Measurements from ENCODE around the gene RAB18. TPM values are rescaled to one million over a fixed set of nuclear protein-coding genes. Genes with fewer than 3 reads are reported as not detected.

Gene RAB18
- total and polyA plus RNA-seq, 9 of the 15 experiments (the other 6 are each of a cell fraction or from before 2014, with no cell fraction given): 10.5 to 46.3 (median 32.5) TPM

DNA sequence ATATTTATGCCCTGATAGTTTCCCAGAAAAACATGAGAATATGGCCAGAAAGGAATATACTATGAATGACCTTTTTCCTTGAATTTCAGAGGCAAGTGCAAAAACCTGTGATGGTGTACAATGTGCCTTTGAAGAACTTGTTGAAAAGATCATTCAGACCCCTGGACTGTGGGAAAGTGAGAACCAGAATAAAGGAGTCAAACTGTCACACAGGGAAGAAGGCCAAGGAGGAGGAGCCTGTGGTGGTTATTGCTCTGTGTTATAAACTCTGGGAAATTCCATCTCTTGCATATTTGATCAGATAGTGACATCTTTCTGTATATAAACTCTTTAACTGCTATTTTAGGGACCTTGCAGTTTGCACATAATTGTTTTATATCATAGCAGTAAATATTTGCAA lies 33.7 kb downstream of the RAB18 start:
- Histone ChIP-seq H3K79me2 (ENCODE audit: control insufficient read depth, insufficient read depth, low read length) (peaks cover 2% of the 10 kb centered on the region; the same call in 1 of the 3 replicates), H3K27ac (ENCODE audit: extremely low read depth, low read depth, low read length) (no peak overlapping the region), H3K4me3 (no peak overlapping the region), H3K9me3 (replicated peaks; ENCODE audit: control insufficient read depth, insufficient read depth, low read depth, low read length) (no peaks in the 10 kb centered on the region), H3K9me1 (ENCODE audit: control insufficient read depth, insufficient read depth, low read length) (no peaks in the 10 kb centered on the region), H3K27me3 (ENCODE audit: control insufficient read depth in 2 of 2, insufficient read depth in 2 of 2, low read length in 2 of 2) (no peaks in the 10 kb centered on the region), H3K4me1 (replicated peaks in 1 of 2; ENCODE audit: control insufficient read depth in 2 of 2, insufficient read depth in 2 of 2, low read length in 2 of 2) (peaks cover 0 to 2% of the 10 kb centered on the region in 2 experiments; a peak in 2 of 5 replicates), H4K20me1 (replicated peaks; ENCODE audit: control insufficient read depth, insufficient read depth, low read length) (no peaks in the 10 kb centered on the region), H3K9ac (ENCODE audit: insufficient read depth in 1 of 2, low read depth in 2 of 2, low read length in 2 of 2) (no peak overlapping the region), H2AFZ (ENCODE audit: low read depth, low read length) (no peak overlapping the region), H3K4me2 (ENCODE audit: insufficient read depth, low read length) (no peak overlapping the region), H3K36me3 (ENCODE audit: control insufficient read depth, insufficient read depth, low read length) (peaks cover 73% of the 10 kb centered on the region)
- TF ChIP-seq MEF2D (tag; conservative IDR thresholded peaks at IDR 0.05; ENCODE audit: low read depth) (no peak), SRSF1 (IDR thresholded peaks at IDR 0.05; ENCODE audit: low read depth, low read length) (no peak)
- FAIRE-seq: no peak
- intact Hi-C loops (cut with micrococcal nuclease) (no loop called here), in situ Hi-C loops (cut with MboI) (no loop called here)
- ChIA-PET POLR2A (no interaction called here), CTCF (ENCODE audit: low intra/inter-chr PET ratio) (no interaction called here)
- ATAC-seq: no peak
- BruUV-seq (replicated peaks): no TSS peak
- DNase-seq (ENCODE audit: extremely low read depth in 1 of 4, low spot score in 3 of 4): no peak

DNA sequence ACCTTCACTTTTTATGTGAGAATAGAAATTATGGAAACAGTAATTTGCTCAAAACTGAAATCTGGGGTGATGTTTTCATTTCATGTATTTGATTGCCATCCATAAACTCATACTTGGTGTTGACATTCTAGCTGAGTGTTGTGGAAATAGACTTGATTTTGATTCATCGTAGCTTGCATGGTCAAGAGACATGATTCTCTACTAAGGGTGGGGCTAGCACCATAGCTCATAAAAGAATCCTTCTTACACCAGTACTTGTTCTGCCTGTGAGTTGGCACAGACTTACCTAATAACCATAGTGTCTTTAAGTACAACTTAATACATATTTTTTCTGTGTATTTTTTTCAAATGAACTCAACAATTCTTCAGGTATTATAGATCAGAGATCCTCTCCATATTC lies 36.6 kb downstream of the RAB18 start:
- no peaks in the 10 kb centered on the region for H3K79me2 ChIP-seq (ENCODE audit: control insufficient read depth, insufficient read depth, low read length)
- no peak overlapping the region for H3K4me3 ChIP-seq
- H3K9me3 ChIP-seq (replicated peaks; ENCODE audit: control insufficient read depth, insufficient read depth, low read depth, low read length): no peaks in the 10 kb centered on the region; the same call in 1 of the 2 replicates
- H3K36me3 ChIP-seq (ENCODE audit: control insufficient read depth, insufficient read depth, low read length): peaks cover 54% of the 10 kb centered on the region; the same call in 2 of the 3 replicates
- H2AFZ ChIP-seq (ENCODE audit: low read depth, low read length): no peak overlapping the region
- H3K27ac ChIP-seq (ENCODE audit: extremely low read depth, low read depth, low read length): no peak overlapping the region
- no peak overlapping the region for H3K4me2 ChIP-seq (ENCODE audit: insufficient read depth, low read length)
- no peaks in the 10 kb centered on the region for H4K20me1 ChIP-seq (replicated peaks; ENCODE audit: control insufficient read depth, insufficient read depth, low read length)
- H3K9ac ChIP-seq (ENCODE audit: insufficient read depth in 1 of 2, low read depth in 2 of 2, low read length in 2 of 2): no peak overlapping the region
- in situ Hi-C loops (cut with MboI) (no loop called here), intact Hi-C loops (cut with micrococcal nuclease) (no loop called here)
- BruUV-seq (replicated peaks): no TSS peak
- ChIA-PET POLR2A (interaction anchor here (1.4 kb wide), 2 partner anchors 12 to 15 kb away, joined by 3 read pairs; no protein-coding TSS in a partner anchor), CTCF (ENCODE audit: low intra/inter-chr PET ratio) (no interaction called here)
- no peaks in the 10 kb centered on the region for H3K9me1 ChIP-seq (ENCODE audit: control insufficient read depth, insufficient read depth, low read length)
- WGBS (ENCODE audit: insufficient coverage, low coverage, missing lambda C conversion rate): 86% methylated on average over 1 of the region's 1 CpG
- ATAC-seq: no peak
- FAIRE-seq: no peak
- no peaks in the 10 kb centered on the region for H3K27me3 ChIP-seq (ENCODE audit: control insufficient read depth in 2 of 2, insufficient read depth in 2 of 2, low read length in 2 of 2)
- peaks cover 0 to 2% of the 10 kb centered on the region in 2 experiments; a peak in 2 of 5 replicates for H3K4me1 ChIP-seq (replicated peaks in 1 of 2; ENCODE audit: control insufficient read depth in 2 of 2, insufficient read depth in 2 of 2, low read length in 2 of 2)
- DNase-seq (ENCODE audit: extremely low read depth in 1 of 4, low spot score in 3 of 4): no peak
- TF ChIP-seq EP300 (IDR thresholded peaks at IDR 0.05; ENCODE audit: low read length) (no peak), CHD2 (IDR thresholded peaks at IDR 0.05; ENCODE audit: low read depth, low read length) (no peak), ZNF217 (CRISPR knock-in tag; IDR thresholded peaks at IDR 0.05) (no peak), WHSC1 (IDR thresholded peaks at IDR 0.05; ENCODE audit: low read length) (no peak), MCM3 (IDR thresholded peaks at IDR 0.05) (no peak), ZNF165 (CRISPR knock-in tag; IDR thresholded peaks at IDR 0.05; ENCODE audit: borderline replicate concordance) (no peak), ZNF445 (CRISPR knock-in tag; IDR thresholded peaks at IDR 0.05; ENCODE audit: low read depth) (no peak), MAZ (CRISPR knock-in tag; conservative IDR thresholded peaks at IDR 0.05 in 1 of 2, IDR thresholded peaks at IDR 0.05 in 1 of 2) (no peak), ADNP (tag; IDR thresholded peaks at IDR 0.05) (no peak), ZNF780A (CRISPR knock-in tag; IDR thresholded peaks at IDR 0.05) (no peak), DDX20 (tag; IDR thresholded peaks at IDR 0.05; ENCODE audit: low read depth) (no peak)
- TF ChIP-seq, protein P1, sequence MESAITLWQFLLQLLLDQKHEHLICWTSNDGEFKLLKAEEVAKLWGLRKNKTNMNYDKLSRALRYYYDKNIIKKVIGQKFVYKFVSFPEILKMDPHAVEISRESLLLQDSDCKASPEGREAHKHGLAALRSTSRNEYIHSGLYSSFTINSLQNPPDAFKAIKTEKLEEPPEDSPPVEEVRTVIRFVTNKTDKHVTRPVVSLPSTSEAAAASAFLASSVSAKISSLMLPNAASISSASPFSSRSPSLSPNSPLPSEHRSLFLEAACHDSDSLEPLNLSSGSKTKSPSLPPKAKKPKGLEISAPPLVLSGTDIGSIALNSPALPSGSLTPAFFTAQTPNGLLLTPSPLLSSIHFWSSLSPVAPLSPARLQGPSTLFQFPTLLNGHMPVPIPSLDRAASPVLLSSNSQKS (CRISPR knock-in tag; IDR thresholded peaks at IDR 0.05): no peak
- TF ChIP-seq, protein P2, sequence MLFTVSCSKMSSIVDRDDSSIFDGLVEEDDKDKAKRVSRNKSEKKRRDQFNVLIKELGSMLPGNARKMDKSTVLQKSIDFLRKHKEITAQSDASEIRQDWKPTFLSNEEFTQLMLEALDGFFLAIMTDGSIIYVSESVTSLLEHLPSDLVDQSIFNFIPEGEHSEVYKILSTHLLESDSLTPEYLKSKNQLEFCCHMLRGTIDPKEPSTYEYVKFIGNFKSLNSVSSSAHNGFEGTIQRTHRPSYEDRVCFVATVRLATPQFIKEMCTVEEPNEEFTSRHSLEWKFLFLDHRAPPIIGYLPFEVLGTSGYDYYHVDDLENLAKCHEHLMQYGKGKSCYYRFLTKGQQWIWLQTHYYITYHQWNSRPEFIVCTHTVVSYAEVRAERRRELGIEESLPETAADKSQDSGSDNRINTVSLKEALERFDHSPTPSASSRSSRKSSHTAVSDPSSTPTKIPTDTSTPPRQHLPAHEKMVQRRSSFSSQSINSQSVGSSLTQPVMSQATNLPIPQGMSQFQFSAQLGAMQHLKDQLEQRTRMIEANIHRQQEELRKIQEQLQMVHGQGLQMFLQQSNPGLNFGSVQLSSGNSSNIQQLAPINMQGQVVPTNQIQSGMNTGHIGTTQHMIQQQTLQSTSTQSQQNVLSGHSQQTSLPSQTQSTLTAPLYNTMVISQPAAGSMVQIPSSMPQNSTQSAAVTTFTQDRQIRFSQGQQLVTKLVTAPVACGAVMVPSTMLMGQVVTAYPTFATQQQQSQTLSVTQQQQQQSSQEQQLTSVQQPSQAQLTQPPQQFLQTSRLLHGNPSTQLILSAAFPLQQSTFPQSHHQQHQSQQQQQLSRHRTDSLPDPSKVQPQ (CRISPR knock-in tag; IDR thresholded peaks at IDR 0.05; ENCODE audit: borderline replicate concordance): no peak

All from K562 (cell line).